H9 (cell line): ENCODE results near the gene FBXO41. TPM values are rescaled to one million over a fixed set of nuclear protein-coding genes. Genes with fewer than 3 reads are reported as not detected.

Experiments used
- DNase-seq: peaks from one replicate; pipeline ENCODE4 v3.0.0-alpha.2; 2017
- H2AFZ ChIP-seq: one replicate; pipeline ENCODE4 v1.6.1; 2013; ENCODE audit warnings: mild to moderate bottlenecking, low read length, control low read depth, moderate library complexity
- H2AK5ac ChIP-seq: 2 replicates; pipeline ENCODE4 v1.6.1; 2013; ENCODE audit warnings: low read length, control low read depth, mixed read lengths; ENCODE audit not compliant: insufficient read length
- H2BK120ac ChIP-seq: one replicate; pipeline ENCODE4 v1.6.1; 2013; ENCODE audit warnings: low read depth, mild to moderate bottlenecking, low read length, control low read depth, inconsistent platforms; ENCODE audit not compliant: poor library complexity, severe bottlenecking
- H2BK12ac ChIP-seq: 2 replicates; pipeline ENCODE4 v1.6.1; 2013; ENCODE audit warnings: low read length, control low read depth, mixed read lengths, low read depth; ENCODE audit not compliant: insufficient read length
- H2BK15ac ChIP-seq: 2 replicates; pipeline ENCODE4 v1.6.1; 2013; ENCODE audit warnings: low read depth, low read length, control low read depth
- H2BK20ac ChIP-seq: one replicate; pipeline ENCODE4 v1.6.1; 2013; ENCODE audit warnings: low read depth, mild to moderate bottlenecking, low read length, control low read depth, inconsistent platforms; ENCODE audit not compliant: poor library complexity, severe bottlenecking
- H2BK5ac ChIP-seq: 2 replicates; pipeline ENCODE4 v1.6.1; 2013; ENCODE audit warnings: low read length, control low read depth, mixed read lengths; ENCODE audit not compliant: insufficient read length
- H3K14ac ChIP-seq: 2 replicates; pipeline ENCODE4 v1.6.1; 2013; ENCODE audit warnings: low read length, control low read depth; ENCODE audit not compliant: insufficient read depth
- H3K18ac ChIP-seq: 2 replicates; pipeline ENCODE4 v1.6.1; 2013; ENCODE audit warnings: low read depth, mild to moderate bottlenecking, mixed read lengths, low read length, control low read depth; ENCODE audit not compliant: insufficient read length
- H3K23ac ChIP-seq: 2 replicates; pipeline ENCODE4 v1.6.1; 2013; ENCODE audit warnings: low read length, control low read depth, mixed read lengths, low read depth; ENCODE audit not compliant: insufficient read length
- H3K23me2 ChIP-seq: 2 replicates; pipeline ENCODE4 v1.6.1; 2013; ENCODE audit warnings: low read depth, mild to moderate bottlenecking, mixed read lengths, low read length, control low read depth; ENCODE audit not compliant: insufficient read length, poor library complexity, severe bottlenecking
- H3K27ac ChIP-seq: 2 replicates; pipeline ENCODE4 v1.5.1; 2013; ENCODE audit warnings: low read length, control low read depth, mixed read lengths, low read depth; ENCODE audit not compliant: insufficient read length
- H3K27me3 ChIP-seq: 2 replicates; pipeline ENCODE4 v1.6.1; 2013; ENCODE audit warnings: low read length, control low read depth, inconsistent platforms; ENCODE audit not compliant: insufficient read depth
- H3K4ac ChIP-seq: 2 replicates; pipeline ENCODE4 v1.6.1; 2013; ENCODE audit warnings: low read depth, mild to moderate bottlenecking, control low read depth, inconsistent platforms, low read length, moderate library complexity
- H3K4me1 ChIP-seq: 2 replicates; pipeline ENCODE4 v1.6.1; 2013; ENCODE audit warnings: low read length, control low read depth, inconsistent platforms; ENCODE audit not compliant: insufficient read depth
- H3K4me2 ChIP-seq: 2 replicates; pipeline ENCODE4 v1.6.1; 2013; ENCODE audit warnings: low read length, control low read depth, mixed read lengths; ENCODE audit not compliant: insufficient read length, insufficient read depth
- H3K56ac ChIP-seq: 2 replicates; pipeline ENCODE4 v1.6.1; 2013; ENCODE audit warnings: low read depth, mild to moderate bottlenecking, mixed read lengths, low read length, control low read depth; ENCODE audit not compliant: insufficient read length
- H3K79me1 ChIP-seq: 2 replicates; pipeline ENCODE4 v1.6.1; 2013; ENCODE audit warnings: low read depth, mild to moderate bottlenecking, moderate library complexity, low read length, control low read depth, inconsistent platforms; ENCODE audit not compliant: insufficient read depth, poor library complexity, severe bottlenecking
- H3K79me2 ChIP-seq: 2 replicates; pipeline ENCODE4 v1.6.1; 2013; ENCODE audit warnings: low read length, control low read depth, inconsistent platforms; ENCODE audit not compliant: insufficient read depth
- H3K9ac ChIP-seq: 2 replicates; pipeline ENCODE4 v1.6.1; 2013; ENCODE audit warnings: low read length, control low read depth, mixed read lengths; ENCODE audit not compliant: insufficient read length; ENCODE audit errors: extremely low read depth
- H3K9me3 ChIP-seq: one replicate; pipeline ENCODE4 v1.6.1; 2013; ENCODE audit warnings: low read depth, low read length, inconsistent platforms; ENCODE audit not compliant: control insufficient read depth
- H3T11ph ChIP-seq: one replicate; pipeline ENCODE4 v1.6.1; 2013; ENCODE audit warnings: mild to moderate bottlenecking, low read length, control low read depth, inconsistent platforms
- H4K20me1 ChIP-seq: one replicate; pipeline ENCODE4 v1.6.1; 2013; ENCODE audit not compliant: control insufficient read depth, insufficient read length, insufficient read depth
- H4K5ac ChIP-seq: 2 replicates; pipeline ENCODE4 v1.6.1; 2013; ENCODE audit warnings: low read depth, mild to moderate bottlenecking, mixed read lengths, low read length, control low read depth; ENCODE audit not compliant: insufficient read length
- H4K8ac ChIP-seq: replicated peaks from 2 replicates; pipeline ENCODE4 v1.6.1; 2013; ENCODE audit warnings: low read length, control low read depth, mixed read lengths, low read depth; ENCODE audit not compliant: insufficient read length
- H4K91ac ChIP-seq: 2 replicates; pipeline ENCODE4 v1.6.1; 2013; ENCODE audit warnings: low read depth, mild to moderate bottlenecking, moderate library complexity, mixed read lengths, low read length, control low read depth; ENCODE audit not compliant: insufficient read length
- H3K27ac Mint-ChIP-seq, 3 experiments: 2 replicates in 2 of 3; 3 replicates in 1 of 3; pipeline ENCODE4 v1.8.0; 2020 to 2021; ENCODE audit warnings: mixed read lengths in 3 of 3, mild to moderate bottlenecking in 1 of 3, moderate library complexity in 1 of 3
- H3K27me3 Mint-ChIP-seq: 2 replicates; pipeline ENCODE4 v1.8.0; 2021; ENCODE audit warnings: low read depth, mild to moderate bottlenecking, moderate library complexity, mixed read lengths
- H3K36me3 Mint-ChIP-seq, 3 experiments: 2 replicates in 2 of 3; 3 replicates in 1 of 3; pipeline ENCODE4 v1.8.0; 2020 to 2021; ENCODE audit warnings: low read depth in 3 of 3, mixed read lengths in 3 of 3; ENCODE audit not compliant: insufficient read depth in 1 of 3
- H3K4me1 Mint-ChIP-seq, 2 experiments: 2 replicates each; pipeline ENCODE4 v1.8.0; 2020; ENCODE audit warnings: mixed read lengths in 2 of 2
- H3K4me3 Mint-ChIP-seq, 2 experiments: 2 replicates in 1 of 2; 3 replicates in 1 of 2; pipeline ENCODE4 v1.8.0; 2020 to 2021; ENCODE audit warnings: mild to moderate bottlenecking in 2 of 2, mixed read lengths in 2 of 2, moderate library complexity in 1 of 2
- H3K9me3 Mint-ChIP-seq, 2 experiments: 2 replicates in 1 of 2; 3 replicates in 1 of 2; pipeline ENCODE4 v1.8.0; 2020; ENCODE audit warnings: mild to moderate bottlenecking in 2 of 2, mixed read lengths in 2 of 2, moderate library complexity in 1 of 2
- WGBS: extraction: QIAGEN DNeasy Blood & Tissue Kit; methylation state at CpG from one replicate; pipeline ENCODE4 v1.1.7; 2013; ENCODE audit warnings: missing lambda C conversion rate, low lambda C conversion rate, mixed read lengths; ENCODE audit not compliant: insufficient read length; ENCODE audit errors: extremely low coverage; 5-methylcytosine and 5-hydroxymethylcytosine counted together
- total RNA-seq: library from RNA; stranded (reverse); gene quantifications from 2 replicates; pipeline ENCODE4 v1.2.1, GENCODE V29; 2021
- TF ChIP-seq, protein P1 (sequence below): fragments of 200-600 bp; sonication (generic); conservative IDR thresholded peaks from 3 replicates; pipeline ENCODE4 v1.8.0; 2021; ENCODE audit warnings: antibody characterized with exemption, mild to moderate bottlenecking

Gene FBXO41
- total RNA-seq, 1 experiment from 2014 or later, result 16.2 TPM

DNA sequence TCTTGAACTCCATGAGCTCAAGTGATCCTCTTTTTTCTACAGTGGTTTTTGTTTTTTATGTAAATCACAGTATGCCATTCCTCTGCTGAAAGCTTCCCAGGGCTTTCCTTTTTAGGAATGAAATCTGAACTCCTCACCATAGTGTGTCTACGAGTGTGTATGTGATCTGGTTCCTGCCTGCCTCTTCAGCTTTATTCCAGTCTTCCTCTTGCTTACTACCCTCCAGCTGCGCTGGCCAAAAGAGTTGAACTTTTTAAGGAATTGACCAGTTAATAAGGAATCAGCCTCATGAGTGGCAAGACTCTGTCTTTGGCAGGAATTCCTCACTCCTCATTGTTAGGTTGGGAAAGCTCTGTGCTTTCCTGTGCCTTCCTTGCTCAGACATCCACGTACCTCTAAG, 46.1 kb downstream of the FBXO41 start:
- Histone ChIP-seq H4K20me1 (no peaks in the 10 kb centered on the region), H3K23ac (no peak overlapping the region), H2BK15ac (no peak overlapping the region), H3K4ac (no peak overlapping the region), H3K27ac (peak overlapping the region; percentile 82), H3K4me1 (peaks cover 8% of the 10 kb centered on the region; the same call in 1 of the 2 replicates), H3K18ac (peak overlapping the region; percentile 61), H3K4me2 (peak overlapping the region; percentile 22), H3K9me3 (no peaks in the 10 kb centered on the region), H2BK12ac (no peak overlapping the region), H3K79me1 (no peaks in the 10 kb centered on the region), H4K5ac (peak overlapping the region; percentile 33), H3K56ac (no peak overlapping the region), H3K27me3 (no peaks in the 10 kb centered on the region), H4K91ac (no peak overlapping the region), H2BK20ac (no peak overlapping the region), H3T11ph (no peak overlapping the region), H2AK5ac (peak overlapping the region; percentile 22), H2BK120ac (no peak overlapping the region), H3K79me2 (peaks cover 39% of the 10 kb centered on the region), H2AFZ (no peak overlapping the region), H3K9ac (peak overlapping the region; percentile 64), H2BK5ac (peak overlapping the region; percentile 44), H3K23me2 (peaks cover 14% of the 10 kb centered on the region), H3K14ac (peak overlapping the region; percentile 74; the same call in 1 of the 2 replicates), H4K8ac (no peak overlapping the region)
- Mint-ChIP-seq H3K27me3 (no peaks in the 10 kb centered on the region), H3K36me3 (peaks cover 14 to 55% (median 45%) of the 10 kb centered on the region in 3 experiments), H3K4me3 (peak overlapping the region; percentile 1 to 56; a peak in 1 of 5 replicates), H3K27ac (peak overlapping the region; percentile 69 to 95 (median 82)), H3K4me1 (peaks cover 31 to 32% of the 10 kb centered on the region in 2 experiments), H3K9me3 (no peaks in the 10 kb centered on the region)
- no CpG with 5 or more reads among the region's 3 CpGs for WGBS
- TF ChIP-seq, protein P1, sequence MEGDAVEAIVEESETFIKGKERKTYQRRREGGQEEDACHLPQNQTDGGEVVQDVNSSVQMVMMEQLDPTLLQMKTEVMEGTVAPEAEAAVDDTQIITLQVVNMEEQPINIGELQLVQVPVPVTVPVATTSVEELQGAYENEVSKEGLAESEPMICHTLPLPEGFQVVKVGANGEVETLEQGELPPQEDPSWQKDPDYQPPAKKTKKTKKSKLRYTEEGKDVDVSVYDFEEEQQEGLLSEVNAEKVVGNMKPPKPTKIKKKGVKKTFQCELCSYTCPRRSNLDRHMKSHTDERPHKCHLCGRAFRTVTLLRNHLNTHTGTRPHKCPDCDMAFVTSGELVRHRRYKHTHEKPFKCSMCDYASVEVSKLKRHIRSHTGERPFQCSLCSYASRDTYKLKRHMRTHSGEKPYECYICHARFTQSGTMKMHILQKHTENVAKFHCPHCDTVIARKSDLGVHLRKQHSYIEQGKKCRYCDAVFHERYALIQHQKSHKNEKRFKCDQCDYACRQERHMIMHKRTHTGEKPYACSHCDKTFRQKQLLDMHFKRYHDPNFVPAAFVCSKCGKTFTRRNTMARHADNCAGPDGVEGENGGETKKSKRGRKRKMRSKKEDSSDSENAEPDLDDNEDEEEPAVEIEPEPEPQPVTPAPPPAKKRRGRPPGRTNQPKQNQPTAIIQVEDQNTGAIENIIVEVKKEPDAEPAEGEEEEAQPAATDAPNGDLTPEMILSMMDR, result no peak
- no peak for DNase-seq
